Liver (tissue), 9 donors: ENCODE results near the gene ADRA2A. TPM values are rescaled to one million over a fixed set of nuclear protein-coding genes. Genes with fewer than 3 reads are reported as not detected.

Experiments used
- DNase-seq: peaks from one replicate; pipeline ENCODE4 v3.0.0-alpha.2; 2017; ENCODE audit warnings: low spot score
- H3K27ac ChIP-seq, 2 donors: one replicate each; pipeline ENCODE4 v1.7.0; 2013; ENCODE audit warnings: inconsistent platforms in 2 of 2, low read length in 2 of 2, control low read depth in 1 of 2, low read depth in 1 of 2, mild to moderate bottlenecking in 1 of 2
- H3K27me3 ChIP-seq, 4 donors: one replicate each; pipeline versions ENCODE4 v1.6.1 to v1.7.0; 2013; ENCODE audit warnings: low read length in 3 of 4, inconsistent platforms in 1 of 4, mild to moderate bottlenecking in 1 of 4, moderate library complexity in 1 of 4; ENCODE audit not compliant: control insufficient read depth in 4 of 4, insufficient read depth in 4 of 4
- H3K36me3 ChIP-seq, 4 donors: one replicate each; pipeline versions ENCODE4 v1.6.1 to v1.7.0; 2013; ENCODE audit warnings: low read length in 3 of 4, mild to moderate bottlenecking in 3 of 4, low read depth in 1 of 4, moderate library complexity in 1 of 4; ENCODE audit not compliant: control insufficient read depth in 4 of 4, insufficient read depth in 3 of 4
- H3K4me1 ChIP-seq, 4 donors: one replicate each; pipeline versions ENCODE4 v1.6.1 to v1.7.0; 2013; ENCODE audit warnings: low read length in 3 of 4, mild to moderate bottlenecking in 3 of 4, moderate library complexity in 1 of 4; ENCODE audit not compliant: control insufficient read depth in 4 of 4, insufficient read depth in 4 of 4
- H3K4me3 ChIP-seq, 3 donors: one replicate each; pipeline versions ENCODE4 v1.6.1 to v1.7.0; 2013; ENCODE audit warnings: low read length in 3 of 3, control low read depth in 1 of 3, low read depth in 1 of 3, mild to moderate bottlenecking in 1 of 3
- H3K9ac ChIP-seq, 2 donors: one replicate each; pipeline ENCODE4 v1.7.0; 2013; ENCODE audit warnings: low read length in 2 of 2, mild to moderate bottlenecking in 2 of 2, moderate library complexity in 2 of 2, control low read depth in 1 of 2, low read depth in 1 of 2
- H3K9me3 ChIP-seq, 4 donors: one replicate each; pipeline versions ENCODE4 v1.6.1 to v1.7.0; 2013; ENCODE audit warnings: low read length in 3 of 4; ENCODE audit not compliant: control insufficient read depth in 4 of 4
- FOXA1 ChIP-seq: IDR thresholded peaks from 2 replicates; pipeline ENCODE4 v1.6.1; 2016; ENCODE audit warnings: antibody characterized with exemption
- HNF4A ChIP-seq, 2 donors: conservative IDR thresholded peaks; 2 replicates each; pipeline ENCODE4 v1.6.1; 2016; ENCODE audit warnings: antibody characterized with exemption in 2 of 2, mild to moderate bottlenecking in 2 of 2
- HNF4G ChIP-seq: IDR thresholded peaks from 2 replicates; pipeline ENCODE4 v1.6.1; 2016; ENCODE audit warnings: antibody characterized with exemption
- RXRA ChIP-seq, 2 donors: IDR thresholded peaks; 2 replicates each; pipeline ENCODE4 v1.6.1; 2017 to 2018; ENCODE audit warnings: antibody characterized with exemption in 2 of 2, mild to moderate bottlenecking in 1 of 2
- TAF1 ChIP-seq: conservative IDR thresholded peaks from 2 replicates; pipeline ENCODE4 v1.6.1; 2016; ENCODE audit warnings: antibody characterized with exemption, mild to moderate bottlenecking
- WGBS: extraction: QIAGEN DNeasy Blood & Tissue Kit; methylation state at CpG from one replicate; pipeline ENCODE4 v1.1.7; 2013; 5-methylcytosine and 5-hydroxymethylcytosine counted together
- polyA plus RNA-seq, 2 donors: library from polyadenylated mRNA; stranded (reverse) in 1 of 2; unstranded in 1 of 2; fragments of 200-250 nt in 1 of 2; fragments of >200 nt in 1 of 2; fragmentation: Nextera tagmentation in 1 of 2; extraction: Ambion mirVana in 1 of 2; gene quantifications; one replicate each; pipeline versions ENCODE4 v1.2.1 to v1.2.3, GENCODE V29; 2013 to 2015
- total RNA-seq, 2 donors: library from RNA; depleted of rRNA; stranded (reverse); fragments of >200 nt; gene quantifications; one replicate each; pipeline ENCODE4 v1.2.3, GENCODE V29; 2014
- TF ChIP-seq, protein P1 (sequence below): IDR thresholded peaks from 2 replicates; pipeline ENCODE4 v1.6.1; 2016; ENCODE audit warnings: antibody characterized with exemption
- TF ChIP-seq, protein P2 (sequence below): fragments of 150-350 bp; IDR thresholded peaks from 2 replicates; pipeline ENCODE4 v1.5.1; 2017; ENCODE audit warnings: improper control_type of control experiment, low read depth, low read length; ENCODE audit not compliant: missing input control
- TF ChIP-seq, protein P3 (sequence below): IDR thresholded peaks from 2 replicates; pipeline ENCODE4 v1.6.1; 2016; ENCODE audit warnings: antibody characterized with exemption, mild to moderate bottlenecking
- TF ChIP-seq, protein P4 (sequence below): IDR thresholded peaks from 2 replicates; pipeline ENCODE4 v1.6.1; 2016; ENCODE audit warnings: antibody characterized with exemption
- TF ChIP-seq, protein P5 (sequence below): IDR thresholded peaks from 2 replicates; pipeline ENCODE4 v1.6.1; 2016; ENCODE audit warnings: antibody characterized with exemption
- donor health status: healthy.
- donor health status: healthy.
- donor health status: healthy.
- donor health status: healthy.
- donor health status: healthy.

The ADRA2A gene
- total and polyA plus RNA-seq, 4 donors: 0.15 to 0.50 (median 0.33) TPM

DNA sequence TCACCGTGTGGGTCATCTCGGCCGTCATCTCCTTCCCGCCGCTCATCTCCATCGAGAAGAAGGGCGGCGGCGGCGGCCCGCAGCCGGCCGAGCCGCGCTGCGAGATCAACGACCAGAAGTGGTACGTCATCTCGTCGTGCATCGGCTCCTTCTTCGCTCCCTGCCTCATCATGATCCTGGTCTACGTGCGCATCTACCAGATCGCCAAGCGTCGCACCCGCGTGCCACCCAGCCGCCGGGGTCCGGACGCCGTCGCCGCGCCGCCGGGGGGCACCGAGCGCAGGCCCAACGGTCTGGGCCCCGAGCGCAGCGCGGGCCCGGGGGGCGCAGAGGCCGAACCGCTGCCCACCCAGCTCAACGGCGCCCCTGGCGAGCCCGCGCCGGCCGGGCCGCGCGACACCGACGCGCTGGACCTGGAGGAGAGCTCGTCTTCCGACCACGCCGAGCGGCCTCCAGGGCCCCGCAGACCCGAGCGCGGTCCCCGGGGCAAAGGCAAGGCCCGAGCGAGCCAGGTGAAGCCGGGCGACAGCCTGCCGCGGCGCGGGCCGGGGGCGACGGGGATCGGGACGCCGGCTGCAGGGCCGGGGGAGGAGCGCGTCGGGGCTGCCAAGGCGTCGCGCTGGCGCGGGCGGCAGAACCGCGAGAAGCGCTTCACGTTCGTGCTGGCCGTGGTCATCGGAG lies 1.8 kb downstream of the ADRA2A start:
- Histone ChIP-seq H3K4me3 (no peak overlapping the region), H3K9me3 (no peaks in the 10 kb centered on the region), H3K36me3 (no peaks in the 10 kb centered on the region), H3K4me1 (peaks cover 8 to 27% (median 16%) of the 10 kb centered on the region in 4 donors), H3K27me3 (peaks cover 0 to 4% (median 3%) of the 10 kb centered on the region in 4 donors), H3K27ac (no peak overlapping the region), H3K9ac (no peak overlapping the region)
- WGBS: 24% methylated on average over 104 of the region's 104 CpGs
- DNase-seq: no peak
- TF ChIP-seq, protein P1, sequence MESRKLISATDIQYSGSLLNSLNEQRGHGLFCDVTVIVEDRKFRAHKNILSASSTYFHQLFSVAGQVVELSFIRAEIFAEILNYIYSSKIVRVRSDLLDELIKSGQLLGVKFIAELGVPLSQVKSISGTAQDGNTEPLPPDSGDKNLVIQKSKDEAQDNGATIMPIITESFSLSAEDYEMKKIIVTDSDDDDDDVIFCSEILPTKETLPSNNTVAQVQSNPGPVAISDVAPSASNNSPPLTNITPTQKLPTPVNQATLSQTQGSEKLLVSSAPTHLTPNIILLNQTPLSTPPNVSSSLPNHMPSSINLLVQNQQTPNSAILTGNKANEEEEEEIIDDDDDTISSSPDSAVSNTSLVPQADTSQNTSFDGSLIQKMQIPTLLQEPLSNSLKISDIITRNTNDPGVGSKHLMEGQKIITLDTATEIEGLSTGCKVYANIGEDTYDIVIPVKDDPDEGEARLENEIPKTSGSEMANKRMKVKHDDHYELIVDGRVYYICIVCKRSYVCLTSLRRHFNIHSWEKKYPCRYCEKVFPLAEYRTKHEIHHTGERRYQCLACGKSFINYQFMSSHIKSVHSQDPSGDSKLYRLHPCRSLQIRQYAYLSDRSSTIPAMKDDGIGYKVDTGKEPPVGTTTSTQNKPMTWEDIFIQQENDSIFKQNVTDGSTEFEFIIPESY: no peak
- TF ChIP-seq HNF4G (no peak), FOXA1 (no peak), RXRA (IDR thresholded peaks at IDR 0.05) (no peak), TAF1 (no peak), HNF4A (conservative IDR thresholded peaks at IDR 0.05) (no peak)
- TF ChIP-seq, protein P2, sequence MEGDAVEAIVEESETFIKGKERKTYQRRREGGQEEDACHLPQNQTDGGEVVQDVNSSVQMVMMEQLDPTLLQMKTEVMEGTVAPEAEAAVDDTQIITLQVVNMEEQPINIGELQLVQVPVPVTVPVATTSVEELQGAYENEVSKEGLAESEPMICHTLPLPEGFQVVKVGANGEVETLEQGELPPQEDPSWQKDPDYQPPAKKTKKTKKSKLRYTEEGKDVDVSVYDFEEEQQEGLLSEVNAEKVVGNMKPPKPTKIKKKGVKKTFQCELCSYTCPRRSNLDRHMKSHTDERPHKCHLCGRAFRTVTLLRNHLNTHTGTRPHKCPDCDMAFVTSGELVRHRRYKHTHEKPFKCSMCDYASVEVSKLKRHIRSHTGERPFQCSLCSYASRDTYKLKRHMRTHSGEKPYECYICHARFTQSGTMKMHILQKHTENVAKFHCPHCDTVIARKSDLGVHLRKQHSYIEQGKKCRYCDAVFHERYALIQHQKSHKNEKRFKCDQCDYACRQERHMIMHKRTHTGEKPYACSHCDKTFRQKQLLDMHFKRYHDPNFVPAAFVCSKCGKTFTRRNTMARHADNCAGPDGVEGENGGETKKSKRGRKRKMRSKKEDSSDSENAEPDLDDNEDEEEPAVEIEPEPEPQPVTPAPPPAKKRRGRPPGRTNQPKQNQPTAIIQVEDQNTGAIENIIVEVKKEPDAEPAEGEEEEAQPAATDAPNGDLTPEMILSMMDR: no peak

DNA sequence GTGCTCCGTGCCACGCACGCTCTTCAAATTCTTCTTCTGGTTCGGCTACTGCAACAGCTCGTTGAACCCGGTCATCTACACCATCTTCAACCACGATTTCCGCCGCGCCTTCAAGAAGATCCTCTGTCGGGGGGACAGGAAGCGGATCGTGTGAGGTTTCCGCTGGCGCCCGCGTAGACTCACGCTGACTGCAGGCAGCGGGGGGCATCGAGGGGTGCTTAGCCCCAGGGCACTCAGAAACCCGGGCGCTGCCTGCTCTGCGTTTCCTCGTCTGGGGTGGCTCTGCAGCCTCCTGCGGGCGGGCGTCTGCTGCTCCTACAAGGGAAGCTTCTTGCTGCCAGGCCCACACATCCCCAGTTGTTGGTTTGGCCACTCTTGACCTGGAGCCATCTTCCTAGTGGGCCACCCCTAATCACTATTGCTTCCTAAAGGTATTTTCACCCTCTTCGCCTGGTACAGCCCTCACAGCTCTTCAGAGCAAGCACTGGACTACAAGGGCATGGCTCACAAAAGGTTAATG lies 2.5 kb downstream of the ADRA2A start:
- H3K27me3 ChIP-seq: peaks cover 0 to 4% (median 2%) of the 10 kb centered on the region in 4 donors

More for the DNA sequence above, 2.5 kb downstream of the ADRA2A start:
- H3K36me3 ChIP-seq: no peaks in the 10 kb centered on the region
- peaks cover 8 to 27% (median 16%) of the 10 kb centered on the region in 4 donors for H3K4me1 ChIP-seq
- no peak for DNase-seq
- 59% methylated on average over 28 of the region's 28 CpGs for WGBS
- H3K9me3 ChIP-seq: no peaks in the 10 kb centered on the region
- H3K9ac ChIP-seq: no peak overlapping the region
- TF ChIP-seq, protein P3, sequence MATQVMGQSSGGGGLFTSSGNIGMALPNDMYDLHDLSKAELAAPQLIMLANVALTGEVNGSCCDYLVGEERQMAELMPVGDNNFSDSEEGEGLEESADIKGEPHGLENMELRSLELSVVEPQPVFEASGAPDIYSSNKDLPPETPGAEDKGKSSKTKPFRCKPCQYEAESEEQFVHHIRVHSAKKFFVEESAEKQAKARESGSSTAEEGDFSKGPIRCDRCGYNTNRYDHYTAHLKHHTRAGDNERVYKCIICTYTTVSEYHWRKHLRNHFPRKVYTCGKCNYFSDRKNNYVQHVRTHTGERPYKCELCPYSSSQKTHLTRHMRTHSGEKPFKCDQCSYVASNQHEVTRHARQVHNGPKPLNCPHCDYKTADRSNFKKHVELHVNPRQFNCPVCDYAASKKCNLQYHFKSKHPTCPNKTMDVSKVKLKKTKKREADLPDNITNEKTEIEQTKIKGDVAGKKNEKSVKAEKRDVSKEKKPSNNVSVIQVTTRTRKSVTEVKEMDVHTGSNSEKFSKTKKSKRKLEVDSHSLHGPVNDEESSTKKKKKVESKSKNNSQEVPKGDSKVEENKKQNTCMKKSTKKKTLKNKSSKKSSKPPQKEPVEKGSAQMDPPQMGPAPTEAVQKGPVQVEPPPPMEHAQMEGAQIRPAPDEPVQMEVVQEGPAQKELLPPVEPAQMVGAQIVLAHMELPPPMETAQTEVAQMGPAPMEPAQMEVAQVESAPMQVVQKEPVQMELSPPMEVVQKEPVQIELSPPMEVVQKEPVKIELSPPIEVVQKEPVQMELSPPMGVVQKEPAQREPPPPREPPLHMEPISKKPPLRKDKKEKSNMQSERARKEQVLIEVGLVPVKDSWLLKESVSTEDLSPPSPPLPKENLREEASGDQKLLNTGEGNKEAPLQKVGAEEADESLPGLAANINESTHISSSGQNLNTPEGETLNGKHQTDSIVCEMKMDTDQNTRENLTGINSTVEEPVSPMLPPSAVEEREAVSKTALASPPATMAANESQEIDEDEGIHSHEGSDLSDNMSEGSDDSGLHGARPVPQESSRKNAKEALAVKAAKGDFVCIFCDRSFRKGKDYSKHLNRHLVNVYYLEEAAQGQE: no peak
- TF ChIP-seq TAF1 (no peak), FOXA1 (no peak)
- TF ChIP-seq, protein P4, sequence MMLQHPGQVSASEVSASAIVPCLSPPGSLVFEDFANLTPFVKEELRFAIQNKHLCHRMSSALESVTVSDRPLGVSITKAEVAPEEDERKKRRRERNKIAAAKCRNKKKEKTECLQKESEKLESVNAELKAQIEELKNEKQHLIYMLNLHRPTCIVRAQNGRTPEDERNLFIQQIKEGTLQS: no peak
- TF ChIP-seq, protein P5, sequence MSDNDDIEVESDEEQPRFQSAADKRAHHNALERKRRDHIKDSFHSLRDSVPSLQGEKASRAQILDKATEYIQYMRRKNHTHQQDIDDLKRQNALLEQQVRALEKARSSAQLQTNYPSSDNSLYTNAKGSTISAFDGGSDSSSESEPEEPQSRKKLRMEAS: no peak
- no peak overlapping the region for H3K27ac ChIP-seq
- no peak overlapping the region for H3K4me3 ChIP-seq
